Cardiac muscle cell (in vitro differentiated cells and primary cell): ENCODE data around the gene PLXND1. TPM values are rescaled to one million over a fixed set of nuclear protein-coding genes. Genes with fewer than 3 reads are reported as not detected.

Experiments used
- DNase-seq, 2 donors: peaks; one replicate each; pipeline versions ENCODE4 v3.0.0 to v3.0.0-alpha.2; 2010 to 2017; ENCODE audit warnings: low read depth in 1 of 2, low spot score in 1 of 2
- H3K27ac ChIP-seq: fragments of 200-600 bp; sonication (generic); 2 replicates; pipeline ENCODE4 v1.5.1; 2016
- H3K27me3 ChIP-seq: fragments of 200-600 bp; sonication (generic); 2 replicates; pipeline ENCODE4 v1.6.0; 2016; ENCODE audit warnings: control low read depth
- H3K36me3 ChIP-seq: fragments of 200-600 bp; sonication (generic); 2 replicates; pipeline ENCODE4 v1.5.1; 2016; ENCODE audit warnings: control low read depth
- H3K4me1 ChIP-seq: fragments of 200-600 bp; sonication (generic); 2 replicates; pipeline ENCODE4 v1.8.1; 2017; ENCODE audit warnings: low read depth, mild to moderate bottlenecking, mixed run types
- H3K4me3 ChIP-seq: fragments of 200-600 bp; sonication (generic); 2 replicates; pipeline ENCODE4 v1.5.1; 2016; ENCODE audit warnings: mild to moderate bottlenecking
- H3K9me3 ChIP-seq: fragments of 200-600 bp; sonication (generic); 2 replicates; pipeline ENCODE4 v1.5.1; 2017; ENCODE audit warnings: low read depth, mild to moderate bottlenecking, control low read depth
- CTCF ChIP-seq: IDR thresholded peaks from 2 replicates; pipeline ENCODE4 v1.5.1; 2012; ENCODE audit warnings: low read depth, mild to moderate bottlenecking, low read length
- polyA plus RNA-seq: library from polyadenylated mRNA; unstranded; fragments of >200 nt; fragmentation: Nextera tagmentation; extraction: Ambion mirVana; gene quantifications from 2 replicates; pipeline ENCODE4 v1.2.1, GENCODE V29; 2016
- total RNA-seq: library from RNA; depleted of rRNA; stranded (reverse); fragments of >200 nt; gene quantifications from 2 replicates; pipeline ENCODE4 v1.2.3, GENCODE V29; 2016

The PLXND1 gene
- total and polyA plus RNA-seq, 2 experiments from 2014 or later, result 15.0 to 56.5 TPM

DNA sequence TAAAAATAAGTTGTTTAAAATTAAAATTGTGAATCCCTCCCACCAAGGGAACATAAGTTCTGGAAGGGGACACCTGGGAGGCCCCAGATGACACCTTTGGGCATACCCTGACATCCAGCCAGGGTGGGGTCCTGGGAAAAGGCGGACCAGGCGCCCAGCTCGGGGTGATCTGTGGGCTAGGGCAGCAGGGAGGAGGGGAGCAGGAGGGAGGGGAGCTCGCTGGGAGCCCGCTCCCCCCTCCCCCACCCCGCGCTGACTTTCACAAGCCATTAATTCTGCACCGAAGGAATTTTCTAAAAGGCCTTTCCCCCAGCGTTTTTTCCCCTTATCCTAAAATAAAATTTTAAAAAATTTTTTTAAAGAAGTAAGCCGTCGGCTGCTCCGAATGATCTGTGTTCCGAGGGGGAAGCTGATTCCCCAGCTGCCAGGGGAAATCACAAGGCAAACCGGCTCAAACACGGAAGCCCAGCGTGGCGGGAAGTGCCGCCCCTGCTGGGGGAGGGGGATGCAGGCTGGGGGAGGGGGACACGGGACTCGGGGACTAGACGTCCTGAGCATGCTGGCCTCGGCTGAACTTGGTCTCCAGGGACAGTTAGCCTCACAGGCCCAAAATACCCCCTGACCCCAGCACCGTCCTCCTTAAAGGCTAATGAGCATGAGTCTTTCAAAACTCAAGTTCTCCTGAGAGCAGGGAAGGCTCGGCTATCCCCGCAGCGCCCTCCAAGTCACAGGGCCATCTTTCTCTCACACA, 13.9 kb downstream of the PLXND1 start:
- Histone ChIP-seq H3K36me3 (no peaks in the 10 kb centered on the region), H3K4me3 (no peak overlapping the region), H3K4me1 (peaks cover 33% of the 10 kb centered on the region), H3K27ac (no peak overlapping the region), H3K27me3 (no peaks in the 10 kb centered on the region), H3K9me3 (no peaks in the 10 kb centered on the region)
- peak in 1 of 2 donors; percentile 72 for DNase-seq
- no peak for TF ChIP-seq CTCF

DNA sequence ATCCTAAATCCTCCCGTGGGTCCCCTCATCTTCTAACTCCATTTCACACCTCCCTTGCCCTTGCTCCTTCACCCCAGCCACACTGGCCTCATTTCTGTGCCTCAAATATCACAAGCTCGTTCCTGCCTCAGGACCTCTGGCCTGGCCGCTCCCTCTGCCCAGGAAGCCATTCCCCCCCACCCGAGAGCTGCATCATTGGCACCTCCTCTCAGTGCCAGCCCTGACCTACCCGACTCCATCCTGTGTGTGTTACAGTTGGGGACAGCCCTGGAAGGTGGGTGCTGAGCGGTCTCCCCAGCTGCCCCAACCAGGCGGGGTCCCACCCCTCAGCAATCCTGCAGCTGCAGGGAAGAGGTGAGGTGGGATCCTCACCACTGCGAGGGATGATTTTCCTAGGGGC, 14.5 kb downstream of the PLXND1 start:
- H3K36me3 ChIP-seq, result no peaks in the 10 kb centered on the region
- no peak for TF ChIP-seq CTCF
- no peaks in the 10 kb centered on the region for H3K27me3 ChIP-seq
- no peak for DNase-seq
- H3K4me3 ChIP-seq, result no peak overlapping the region
- H3K27ac ChIP-seq, result no peak overlapping the region
- no peaks in the 10 kb centered on the region for H3K9me3 ChIP-seq
- H3K4me1 ChIP-seq, result peaks cover 27% of the 10 kb centered on the region

DNA sequence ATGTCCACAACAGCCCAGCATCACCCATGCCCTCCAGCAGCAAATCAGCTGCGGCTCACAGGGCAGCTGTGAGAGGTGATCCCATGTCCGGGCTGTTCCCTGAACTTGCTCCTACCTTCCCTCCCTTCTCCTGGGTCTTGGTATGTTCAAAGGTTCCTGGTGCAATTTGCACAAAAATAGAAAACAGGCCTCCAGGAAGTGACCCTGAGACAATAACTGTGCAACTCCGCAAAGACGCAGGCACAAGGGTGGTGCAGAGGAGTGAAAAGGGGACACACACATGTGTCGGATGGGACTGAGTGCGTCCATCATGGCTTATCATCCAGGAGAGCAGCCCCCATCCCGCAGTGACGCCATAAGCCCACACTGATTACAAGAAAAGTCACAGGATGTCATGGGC, 16.3 kb downstream of the PLXND1 start:
- no peak for TF ChIP-seq CTCF
- Histone ChIP-seq H3K4me1 (peaks cover 22% of the 10 kb centered on the region), H3K9me3 (no peaks in the 10 kb centered on the region), H3K27ac (no peak overlapping the region), H3K36me3 (no peaks in the 10 kb centered on the region), H3K4me3 (no peak overlapping the region), H3K27me3 (no peaks in the 10 kb centered on the region)
- no peak for DNase-seq

GRCh38 chr3:129587566-129588210, 18.8 kb downstream of the PLXND1 start:
- no peak for DNase-seq
- Histone ChIP-seq H3K27me3 (no peaks in the 10 kb centered on the region), H3K4me3 (no peak overlapping the region), H3K36me3 (no peaks in the 10 kb centered on the region), H3K4me1 (peaks cover 9% of the 10 kb centered on the region), H3K9me3 (no peaks in the 10 kb centered on the region), H3K27ac (no peak overlapping the region)
- TF ChIP-seq CTCF, result no peak

- Histone ChIP-seq H3K27ac (no peak overlapping the region), H3K27me3 (no peaks in the 10 kb centered on the region), H3K9me3 (no peaks in the 10 kb centered on the region), H3K36me3 (no peaks in the 10 kb centered on the region), H3K4me3 (no peak overlapping the region), H3K4me1 (peaks cover under 1% of the 10 kb centered on the region)
- no peak for DNase-seq
- TF ChIP-seq CTCF, result no peak
Observed at GRCh38 chr3:129586746-129587430, 19.6 kb downstream of the PLXND1 start.
